Dedifferentiated amniotic fluid mesenchymal stem cell (primary cell): ENCODE measurements around the gene CREBBP.
"Not testable (repeated sequence)": the region's sequence is repeated elsewhere in the genome, so short reads cannot be mapped to it uniquely, and the experiment has no call there.

Experiments used
- DNase-seq: peaks from one replicate; pipeline ENCODE4 v3.0.0-alpha.2; 2016; ENCODE audit errors: extremely low spot score

The CREBBP gene

DNA sequence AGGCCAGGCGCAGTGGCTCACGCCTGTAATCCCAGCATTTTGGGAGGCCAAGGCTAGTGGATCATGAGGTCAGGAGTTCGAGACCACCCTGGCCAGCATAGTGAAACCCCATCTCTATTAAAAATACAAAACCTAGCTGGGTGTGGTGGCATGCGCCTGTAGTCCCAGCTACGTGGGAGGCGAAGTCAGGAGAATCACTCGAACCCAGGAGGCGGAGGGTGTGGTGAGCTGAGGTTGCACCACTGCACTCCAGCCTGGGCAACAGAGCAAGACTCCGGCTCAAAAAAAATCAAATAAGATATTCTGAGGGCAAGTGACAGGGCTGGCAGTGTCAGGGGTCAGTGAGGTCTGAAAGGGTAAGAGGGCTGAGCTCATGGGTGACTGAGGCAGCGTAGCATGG lies 166.1 kb downstream of the CREBBP start:
- not testable (repeated sequence) for DNase-seq

DNA sequence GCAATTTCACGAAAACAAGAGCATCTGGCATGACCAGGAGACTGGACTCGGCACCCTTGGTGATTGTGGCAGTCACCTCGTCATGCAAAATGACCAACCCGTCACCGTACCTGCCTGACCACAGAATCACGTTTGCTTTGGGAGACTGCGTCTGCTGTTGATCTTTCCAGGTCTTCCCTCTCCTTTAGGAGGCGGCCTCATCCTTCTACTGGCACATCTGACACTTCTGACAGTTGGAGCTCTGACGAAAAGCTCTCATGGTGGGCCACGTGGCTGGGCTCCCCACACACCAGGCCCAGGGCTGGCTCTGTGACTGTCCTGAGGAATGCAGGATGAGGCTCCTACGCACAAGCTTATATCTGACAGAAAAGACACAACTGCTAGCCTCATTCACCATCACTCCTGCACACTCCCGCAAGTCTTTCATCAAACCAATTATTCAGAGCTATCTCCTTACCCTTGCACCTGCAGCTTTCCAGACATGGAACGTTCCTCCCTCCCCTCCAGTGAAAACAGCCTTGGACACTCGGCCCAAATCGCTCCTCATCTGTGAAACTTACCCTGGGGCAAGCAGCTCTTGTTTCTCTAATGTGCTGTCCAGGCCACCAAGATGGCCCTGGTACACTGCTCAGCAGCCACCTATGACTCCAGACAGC lies 166.8 kb downstream of the CREBBP start:
- no peak for DNase-seq

DNA sequence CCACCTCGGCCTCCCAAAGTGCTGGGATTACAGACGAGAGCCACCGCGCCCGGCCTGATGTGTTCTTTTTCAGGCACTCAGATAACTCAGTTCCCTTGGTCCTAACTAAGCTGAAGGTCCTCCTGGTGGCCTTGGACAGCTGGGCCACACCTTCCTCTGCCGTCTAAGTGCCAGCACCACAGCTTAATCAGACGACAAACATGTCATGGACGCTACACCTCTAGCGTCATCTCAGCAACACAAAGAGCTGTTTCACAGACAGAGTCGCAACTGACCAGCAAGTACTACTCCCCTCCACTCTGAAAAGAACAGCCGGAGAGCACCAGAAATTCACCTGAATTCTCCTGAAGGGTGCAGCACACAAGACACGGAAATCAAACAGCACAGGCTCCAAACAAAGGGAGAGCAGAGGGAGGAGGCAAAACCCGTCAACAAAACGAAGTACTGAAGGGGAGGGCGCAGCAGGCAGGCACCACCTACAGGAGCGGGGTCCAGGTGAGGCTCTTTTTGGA lies 167.6 kb downstream of the CREBBP start:
- no peak for DNase-seq

DNA sequence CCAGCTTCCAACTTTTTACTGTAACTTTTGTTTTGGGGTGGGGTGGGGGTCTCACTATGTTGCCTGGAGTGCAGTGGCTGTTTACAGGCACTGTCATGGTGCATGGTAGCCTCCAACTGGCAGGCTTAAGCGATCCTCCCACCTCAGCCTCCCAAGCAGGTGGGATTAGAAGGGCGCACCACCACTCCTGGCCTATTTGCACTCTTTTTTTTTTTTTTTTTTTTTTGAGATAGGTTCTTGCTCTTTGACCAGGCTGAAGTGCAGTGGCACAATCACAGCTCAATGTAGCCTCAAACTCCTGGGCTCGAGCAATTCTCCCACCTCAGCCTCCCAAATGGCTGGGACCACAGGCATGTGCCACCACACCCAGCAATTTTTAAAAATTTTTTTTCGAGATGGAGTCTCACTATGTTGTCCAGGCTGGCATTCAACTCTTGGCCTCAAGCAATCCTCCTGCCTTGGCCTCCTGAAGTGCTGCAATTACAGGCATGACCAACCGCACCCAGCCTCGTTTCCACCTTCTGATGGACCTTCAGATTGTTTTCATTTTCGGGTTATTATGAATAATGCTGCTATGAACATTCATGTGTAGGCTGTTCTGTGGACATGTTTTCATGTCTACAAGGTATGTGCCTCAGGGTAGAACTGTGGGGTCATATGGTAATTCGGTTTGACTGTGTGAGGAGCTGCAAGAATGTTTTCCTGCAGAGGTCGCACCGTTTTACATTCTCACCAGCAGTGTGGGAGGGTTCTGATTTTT lies 174.1 kb downstream of the CREBBP start:
- DNase-seq = no peak

DNA sequence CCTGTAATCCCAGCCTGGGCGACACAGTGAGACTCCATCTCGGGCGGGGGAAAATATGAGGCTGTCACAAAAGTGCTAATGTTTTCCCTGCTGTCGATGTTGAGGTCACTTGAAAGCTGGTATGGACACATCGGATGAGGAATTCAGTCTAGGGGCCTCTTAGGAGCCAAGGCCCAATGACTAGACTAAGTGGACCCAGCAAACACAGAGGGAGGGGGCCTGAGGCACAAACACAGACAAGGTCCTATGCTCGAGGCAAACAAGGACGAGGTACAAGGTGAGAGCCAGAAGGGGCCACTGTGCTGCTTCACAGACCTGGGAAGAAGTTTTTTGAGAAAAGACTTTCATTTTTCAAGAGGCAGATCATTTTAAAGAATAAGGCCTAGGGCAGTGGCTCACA lies 178.4 kb downstream of the CREBBP start:
- DNase-seq = no peak

DNA sequence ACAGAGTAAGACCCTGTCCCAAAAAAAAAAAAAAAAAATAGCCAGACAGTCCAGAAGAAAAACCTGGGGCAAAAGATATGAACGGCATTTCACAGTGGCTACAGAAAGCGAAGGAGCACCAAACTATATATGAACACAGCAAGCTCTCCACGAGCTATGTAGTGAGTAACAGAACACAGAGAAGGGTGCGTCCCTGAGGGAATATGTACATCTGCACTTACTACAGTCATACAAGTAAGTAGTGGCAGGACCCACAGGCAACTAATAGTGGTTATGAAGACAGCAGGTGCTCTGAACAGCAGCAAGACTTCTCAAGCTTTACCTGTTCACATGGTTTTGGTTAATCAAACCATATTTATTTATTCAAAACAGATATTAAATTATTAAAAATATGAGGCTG lies 179.0 kb downstream of the CREBBP start:
- no peak for DNase-seq

DNA sequence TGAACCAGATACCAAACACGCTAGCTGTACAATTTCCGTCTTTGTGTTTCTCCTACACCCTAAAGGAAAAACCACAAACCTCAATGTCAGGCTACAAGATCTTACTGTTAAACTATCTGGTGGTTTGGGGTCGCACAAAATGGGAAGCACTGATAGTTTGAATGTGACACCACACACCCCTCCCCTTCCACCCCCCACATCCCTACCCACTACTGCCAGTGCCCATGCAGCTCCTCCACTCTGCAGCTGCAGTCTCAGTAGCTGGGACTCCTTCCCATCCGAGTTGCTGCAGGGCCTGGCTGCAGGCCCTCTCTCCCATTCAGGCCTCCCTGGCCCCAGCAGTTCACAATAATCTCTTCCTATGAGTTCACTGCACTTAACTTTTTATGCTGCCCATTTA lies 181.6 kb downstream of the CREBBP start:
- no peak for DNase-seq

DNA sequence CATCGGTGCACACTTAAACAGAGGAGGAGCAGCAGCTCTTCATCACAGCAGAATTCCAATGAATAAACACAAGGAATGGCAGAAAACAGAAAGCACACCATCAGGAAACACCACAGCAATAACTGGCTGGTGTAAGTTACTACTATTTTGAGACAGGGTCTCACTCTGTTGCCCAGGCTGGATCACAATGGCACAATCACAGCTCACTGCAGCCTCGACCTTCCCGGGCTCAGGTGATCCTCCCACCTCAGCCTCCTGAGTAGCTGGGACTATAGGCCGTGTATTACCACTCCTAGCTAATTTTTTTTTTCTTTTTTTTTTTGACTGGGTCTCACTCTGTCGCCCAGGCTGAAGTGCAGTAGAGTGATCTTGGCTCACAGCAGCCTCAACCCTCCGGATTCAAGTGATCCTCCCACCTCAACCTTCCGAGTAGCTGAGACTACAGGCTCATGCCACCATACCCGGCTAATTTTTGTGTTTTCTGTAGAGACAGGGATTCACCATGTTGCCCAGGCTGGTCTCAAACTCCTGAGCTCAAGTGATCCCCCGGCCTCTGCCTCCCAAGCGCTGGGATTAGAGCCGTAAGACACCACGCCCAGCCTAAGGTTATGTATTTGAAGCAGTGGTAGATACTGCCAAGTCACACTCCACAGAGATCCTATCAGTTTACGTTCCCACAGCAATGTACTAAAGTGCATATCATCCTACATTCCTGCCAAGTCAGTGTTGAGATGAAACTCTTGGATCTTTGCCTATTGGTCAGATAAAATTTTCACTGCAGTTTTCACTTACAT lies 183.9 kb downstream of the CREBBP start:
- DNase-seq = peak; percentile 77

DNA sequence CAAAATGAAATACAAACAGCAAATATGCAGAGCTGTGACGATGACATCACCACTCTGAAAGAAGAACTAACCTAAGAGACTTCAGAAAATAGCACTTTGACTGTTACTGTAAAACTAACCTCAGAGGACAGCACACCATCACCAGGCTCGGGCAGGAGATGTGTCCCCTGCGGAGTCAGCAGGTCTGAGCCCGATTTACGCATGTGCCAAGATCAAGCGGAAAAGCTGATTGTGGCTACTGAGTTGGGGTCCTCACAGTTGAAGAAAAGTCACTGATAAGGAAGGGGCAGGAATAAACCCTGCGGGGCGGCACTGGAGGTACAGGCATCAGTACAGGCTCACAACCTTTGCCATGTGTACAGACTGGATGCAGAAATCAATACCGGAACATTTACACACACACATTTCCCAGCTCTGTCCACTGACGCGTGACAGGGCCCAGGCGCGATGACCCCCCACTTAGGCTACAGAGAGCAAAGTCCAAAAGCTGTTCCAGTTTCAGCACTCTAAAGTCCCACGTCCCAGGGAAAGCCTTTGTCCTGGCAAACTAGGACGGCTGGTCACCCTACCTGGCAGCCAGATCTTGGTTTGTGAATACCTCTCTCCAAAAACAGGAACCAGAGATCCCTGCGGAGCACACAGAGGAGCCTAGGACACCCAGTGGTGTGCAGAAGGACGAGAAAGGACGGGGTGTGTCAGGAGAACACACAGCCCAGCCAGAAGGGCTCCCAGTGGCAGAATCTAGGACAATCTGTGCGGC lies 184.7 kb downstream of the CREBBP start:
- no peak for DNase-seq

DNA sequence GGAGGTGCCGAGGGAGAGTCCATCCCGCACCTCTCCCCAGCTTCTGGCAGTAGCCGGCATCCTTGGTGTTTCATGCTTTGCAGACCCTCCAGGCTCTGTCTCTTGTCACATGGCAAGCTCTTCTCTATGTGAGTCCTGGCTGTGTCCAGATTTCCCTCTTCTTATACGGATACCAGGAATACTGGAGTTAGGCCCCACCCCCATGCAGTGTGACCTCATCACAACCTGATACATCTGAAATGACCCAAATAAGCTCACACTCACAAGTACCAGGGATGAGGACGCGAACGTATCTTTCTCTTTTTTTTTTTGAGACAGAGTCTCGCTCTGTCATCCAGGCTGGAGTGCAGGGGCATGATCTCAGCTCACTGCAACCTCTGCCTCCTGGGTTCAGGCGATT lies 186.5 kb downstream of the CREBBP start:
- no peak for DNase-seq

DNA sequence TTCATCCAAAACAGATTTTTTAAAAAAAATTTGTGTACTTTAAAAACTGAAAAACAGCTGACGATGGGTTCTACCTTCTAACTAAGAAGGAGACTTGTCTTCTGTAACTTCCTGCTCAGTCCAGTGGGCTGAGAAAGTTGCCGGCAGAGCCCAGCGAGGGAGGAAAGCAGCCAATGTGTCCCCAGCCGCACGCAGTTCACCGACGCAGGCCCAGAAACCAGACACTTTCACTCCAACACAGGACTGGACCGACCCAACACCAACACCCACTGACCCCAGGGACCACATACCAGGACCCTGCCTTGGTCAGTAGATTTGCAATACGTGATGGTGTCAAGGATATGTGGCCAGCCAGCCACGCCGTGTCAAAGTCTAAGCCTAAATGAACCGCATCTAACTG lies 188.8 kb downstream of the CREBBP start:
- no peak for DNase-seq

DNA sequence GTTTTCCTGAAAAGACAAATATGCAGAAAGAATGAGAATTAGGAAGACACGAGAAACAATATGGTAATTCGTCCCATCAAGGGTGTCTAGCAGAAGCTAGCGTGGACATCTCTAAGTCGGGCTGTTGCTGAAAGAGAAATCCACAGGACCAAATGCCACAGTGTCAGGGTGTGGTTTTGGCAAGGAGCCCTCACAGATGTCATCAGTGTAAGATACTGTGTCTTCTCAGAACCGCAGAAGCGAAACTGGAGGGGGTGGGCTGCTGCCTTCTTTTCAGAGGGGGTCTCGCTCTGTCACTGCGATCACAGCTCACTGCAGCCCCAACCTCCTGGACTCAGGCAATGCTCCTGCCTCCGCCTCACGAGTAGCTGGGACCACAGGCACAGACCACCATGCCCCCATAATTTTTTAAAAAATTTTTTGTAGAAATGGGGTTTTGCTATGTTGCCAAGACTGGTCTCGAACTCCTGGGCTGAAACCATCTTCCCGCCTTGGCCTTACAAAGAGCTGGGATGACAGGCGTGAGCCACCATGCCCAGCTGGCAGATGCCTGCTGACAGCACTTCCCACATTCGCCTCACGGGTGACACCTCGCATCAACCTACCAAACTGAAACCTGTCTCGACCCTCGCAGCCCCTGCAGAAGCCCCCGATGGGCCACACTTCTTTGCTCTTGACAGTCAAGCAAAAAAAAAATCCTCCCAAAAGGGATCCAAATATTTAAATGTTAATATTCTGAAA lies 189.4 kb downstream of the CREBBP start:
- DNase-seq = no peak

DNA sequence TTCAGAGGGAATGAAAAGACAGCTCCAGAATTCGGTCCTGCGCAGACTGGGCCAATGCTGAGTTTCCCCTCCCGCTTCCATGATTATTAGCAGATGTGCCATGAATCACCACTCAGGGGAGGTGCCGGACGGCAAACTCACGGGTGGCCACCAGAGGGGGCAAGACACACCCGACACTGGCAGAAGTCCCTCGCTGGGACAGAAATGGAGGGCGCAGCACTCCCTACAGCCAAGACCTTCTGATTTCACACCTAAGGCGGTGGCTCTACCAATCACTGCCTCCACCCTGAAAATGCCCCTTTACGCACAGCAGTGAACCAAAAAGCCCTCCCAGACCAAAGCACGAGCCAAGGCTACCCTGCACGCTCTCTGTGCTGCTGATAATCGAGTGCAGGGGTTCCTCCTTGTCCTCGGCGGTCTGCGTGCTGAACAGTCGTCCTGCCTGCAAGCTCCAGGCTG lies 190.0 kb downstream of the CREBBP start:
- peak; percentile 96 for DNase-seq

DNA sequence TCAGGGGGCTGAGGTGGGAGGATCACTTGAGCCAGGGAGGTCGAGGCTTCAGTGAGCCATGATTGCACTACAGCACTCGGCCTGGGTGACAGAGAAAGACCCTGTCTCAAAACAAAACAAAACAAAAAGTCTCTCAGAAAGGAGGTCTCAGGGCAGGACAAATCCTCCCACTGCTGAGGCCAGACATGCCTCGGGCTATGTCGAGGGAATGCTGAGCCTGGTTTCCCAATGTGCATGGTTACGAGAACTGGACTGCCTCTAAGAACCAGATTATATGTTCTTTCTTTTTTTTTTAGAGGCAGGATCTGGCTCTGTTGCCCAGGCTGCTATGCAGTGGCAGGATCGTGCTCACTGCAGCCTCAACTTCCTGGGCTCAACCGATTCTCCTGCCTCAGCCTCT lies 190.8 kb downstream of the CREBBP start:
- DNase-seq = no peak

DNA sequence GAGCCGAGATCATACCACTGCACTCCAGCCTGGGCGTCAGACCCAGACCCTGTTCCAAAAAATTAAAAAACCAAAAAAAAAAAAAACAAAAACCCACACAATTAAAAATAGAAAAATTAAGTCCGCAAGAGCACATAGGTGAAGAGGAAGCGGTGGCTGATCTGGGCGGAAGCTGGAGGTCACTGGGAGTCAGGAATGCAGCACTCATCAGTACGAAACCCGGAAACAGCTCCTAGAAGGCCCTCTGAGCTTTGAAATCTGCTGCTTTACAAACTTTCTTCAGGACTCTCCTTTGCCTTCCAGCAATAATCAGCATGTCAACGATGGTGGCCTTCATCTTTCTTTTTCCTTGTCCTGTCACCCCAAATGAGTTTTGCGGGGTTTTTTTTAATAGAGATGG lies 192.7 kb downstream of the CREBBP start:
- DNase-seq = no peak

DNA sequence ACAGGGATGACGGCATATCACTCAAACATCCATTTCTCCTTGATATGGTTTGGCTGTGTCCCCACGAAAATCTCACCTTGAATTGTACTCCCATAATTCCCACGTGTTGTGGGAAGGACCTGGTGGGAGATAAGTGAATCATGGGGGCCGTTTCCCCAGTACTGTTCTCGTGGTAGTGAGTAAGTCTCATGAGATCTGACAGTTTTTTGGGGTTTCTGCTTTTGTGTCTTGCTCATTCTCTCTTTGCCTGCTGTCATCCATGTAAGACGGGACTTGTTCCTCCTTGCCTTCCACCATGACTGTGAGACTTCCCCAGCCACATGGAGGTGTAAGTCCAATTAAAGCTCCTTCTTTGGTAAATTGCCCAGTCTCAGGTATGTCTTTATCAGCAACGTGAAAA lies 193.5 kb downstream of the CREBBP start:
- no peak for DNase-seq

DNA sequence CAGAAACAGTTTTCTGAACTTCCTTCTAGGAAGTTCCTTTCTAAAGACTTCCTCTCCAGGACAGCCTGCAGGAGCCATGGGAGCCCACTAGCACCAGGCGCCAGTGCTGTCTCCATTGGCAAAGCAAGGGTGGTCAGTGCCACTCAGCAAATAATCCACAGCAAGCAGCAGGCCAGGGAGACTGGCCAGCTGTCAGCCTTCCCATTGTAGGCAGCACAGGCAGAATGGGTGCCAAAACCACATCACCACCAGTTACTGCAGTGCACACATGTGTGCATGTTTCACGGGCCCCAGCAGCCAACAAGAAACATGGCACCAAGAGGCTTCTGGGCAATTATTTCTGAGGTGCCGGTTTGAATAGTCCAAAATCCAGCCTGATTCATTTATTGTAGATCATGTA lies 199.3 kb downstream of the CREBBP start:
- no peak for DNase-seq

DNA sequence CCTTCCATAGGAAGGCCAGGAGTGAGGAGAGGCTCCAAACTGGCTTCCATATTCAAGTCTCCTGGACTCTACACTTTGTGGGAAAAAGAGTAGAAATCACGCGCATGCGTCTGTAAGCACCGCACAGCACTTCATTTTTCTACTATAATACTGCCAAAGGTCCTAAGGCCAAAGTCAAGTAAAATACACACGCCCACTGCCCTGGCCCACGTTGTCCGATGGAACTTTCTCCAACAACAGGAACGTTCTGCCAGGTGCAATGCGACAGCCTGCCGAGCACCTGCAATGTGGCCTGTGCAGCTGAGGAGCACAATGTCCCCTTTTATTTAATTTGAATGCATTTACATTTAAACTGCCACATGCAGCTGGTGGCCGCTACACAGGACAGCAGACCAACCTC lies 202.5 kb downstream of the CREBBP start:
- no peak for DNase-seq

DNA sequence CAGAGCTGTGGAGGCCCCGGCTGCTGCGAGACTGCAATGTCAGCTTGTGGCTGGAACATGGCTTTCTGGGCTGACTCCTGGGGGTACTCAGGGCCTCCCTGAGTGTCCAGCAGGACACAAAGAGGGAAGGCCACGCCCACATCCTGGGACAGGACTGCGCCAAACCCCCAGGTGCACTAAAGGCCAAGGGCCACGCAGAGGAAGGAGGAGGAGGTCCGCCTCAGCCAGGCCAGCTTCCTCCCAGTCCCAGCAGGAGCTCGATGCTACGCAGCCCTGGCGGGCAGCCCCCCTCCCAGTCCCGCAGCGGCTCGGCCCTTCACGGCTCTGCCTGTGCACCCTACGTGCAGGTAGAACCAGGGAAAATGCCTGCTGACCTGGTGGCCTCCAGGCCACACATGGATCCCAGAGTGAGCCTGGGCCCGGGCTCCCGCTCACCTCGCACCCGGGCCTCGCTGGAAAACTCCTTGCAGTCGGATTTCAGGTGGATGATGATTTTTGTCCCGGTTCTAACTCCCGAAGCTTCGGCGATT lies 204.8 kb downstream of the CREBBP start:
- no peak for DNase-seq
